Endothelial cell (in vitro differentiated cells): ENCODE results near the gene LYPD6. TPM values are rescaled to one million over a fixed set of nuclear protein-coding genes. Genes with fewer than 3 reads are reported as not detected.

Experiments used
- DNase-seq: peaks from one replicate; pipeline ENCODE4 v3.0.0; 2021; ENCODE audit warnings: low spot score
- H3K27ac Mint-ChIP-seq: one replicate; pipeline ENCODE4 v1.8.0; 2021; ENCODE audit warnings: mixed read lengths, inconsistent platforms; ENCODE audit not compliant: unreplicated experiment
- H3K27me3 Mint-ChIP-seq: one replicate; pipeline ENCODE4 v1.8.0; 2021; ENCODE audit warnings: mild to moderate bottlenecking, moderate library complexity, mixed read lengths, inconsistent platforms; ENCODE audit not compliant: unreplicated experiment
- H3K36me3 Mint-ChIP-seq: one replicate; pipeline ENCODE4 v1.8.0; 2021; ENCODE audit warnings: mild to moderate bottlenecking, low read depth, mixed read lengths, inconsistent platforms; ENCODE audit not compliant: unreplicated experiment
- H3K4me1 Mint-ChIP-seq: one replicate; pipeline ENCODE4 v1.8.0; 2021; ENCODE audit warnings: mild to moderate bottlenecking, mixed read lengths, inconsistent platforms; ENCODE audit not compliant: unreplicated experiment
- H3K4me3 Mint-ChIP-seq: one replicate; pipeline ENCODE4 v1.8.0; 2021; ENCODE audit warnings: mild to moderate bottlenecking, mixed read lengths, inconsistent platforms; ENCODE audit not compliant: unreplicated experiment
- H3K9me3 Mint-ChIP-seq: one replicate; pipeline ENCODE4 v1.8.0; 2021; ENCODE audit warnings: mixed read lengths, inconsistent platforms; ENCODE audit not compliant: unreplicated experiment
- total RNA-seq: library from RNA; stranded (reverse); fragmentation: NEBNext Ultra II Directional; extraction: Animal tissue kit (Norgen Biotek cat#: 25700); gene quantifications from one replicate; pipeline ENCODE4 v1.2.1, GENCODE V29; 2021; ENCODE audit not compliant: unreplicated experiment
- TF ChIP-seq, protein P1 (sequence below): fragments of 200-600 bp; sonication (generic); IDR thresholded peaks from one replicate; pipeline ENCODE4 v1.5.0; 2021; ENCODE audit warnings: antibody characterized with exemption; ENCODE audit not compliant: unreplicated experiment

LYPD6 gene
- total RNA-seq, 1 donor from 2014 or later: 3.5 TPM

DNA sequence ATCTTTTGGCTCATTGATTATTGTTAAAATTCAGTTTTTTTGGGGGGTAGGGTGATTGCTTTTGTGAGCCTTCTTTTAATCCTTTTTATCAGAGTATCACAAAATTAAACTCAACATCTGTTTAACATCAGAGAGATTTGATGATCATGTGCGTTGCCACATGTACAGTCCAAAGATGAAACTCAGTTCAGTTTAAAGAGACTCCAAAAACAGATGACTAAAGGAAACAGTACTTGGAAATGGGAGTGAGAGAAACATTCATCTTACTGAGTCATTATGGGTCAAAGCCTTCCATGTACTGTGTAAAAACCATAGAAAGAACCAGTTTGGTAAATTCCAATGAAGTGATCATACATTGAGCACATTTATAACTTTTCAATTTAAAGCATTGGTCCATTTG is 53.0 kb downstream of the LYPD6 start:
- DNase-seq: no peak
- Mint-ChIP-seq H3K27ac (no peak overlapping the region), H3K9me3 (no peaks in the 10 kb centered on the region), H3K27me3 (no peaks in the 10 kb centered on the region), H3K4me3 (no peak overlapping the region), H3K4me1 (peaks cover 4% of the 10 kb centered on the region), H3K36me3 (no peaks in the 10 kb centered on the region)
- TF ChIP-seq, protein P1, sequence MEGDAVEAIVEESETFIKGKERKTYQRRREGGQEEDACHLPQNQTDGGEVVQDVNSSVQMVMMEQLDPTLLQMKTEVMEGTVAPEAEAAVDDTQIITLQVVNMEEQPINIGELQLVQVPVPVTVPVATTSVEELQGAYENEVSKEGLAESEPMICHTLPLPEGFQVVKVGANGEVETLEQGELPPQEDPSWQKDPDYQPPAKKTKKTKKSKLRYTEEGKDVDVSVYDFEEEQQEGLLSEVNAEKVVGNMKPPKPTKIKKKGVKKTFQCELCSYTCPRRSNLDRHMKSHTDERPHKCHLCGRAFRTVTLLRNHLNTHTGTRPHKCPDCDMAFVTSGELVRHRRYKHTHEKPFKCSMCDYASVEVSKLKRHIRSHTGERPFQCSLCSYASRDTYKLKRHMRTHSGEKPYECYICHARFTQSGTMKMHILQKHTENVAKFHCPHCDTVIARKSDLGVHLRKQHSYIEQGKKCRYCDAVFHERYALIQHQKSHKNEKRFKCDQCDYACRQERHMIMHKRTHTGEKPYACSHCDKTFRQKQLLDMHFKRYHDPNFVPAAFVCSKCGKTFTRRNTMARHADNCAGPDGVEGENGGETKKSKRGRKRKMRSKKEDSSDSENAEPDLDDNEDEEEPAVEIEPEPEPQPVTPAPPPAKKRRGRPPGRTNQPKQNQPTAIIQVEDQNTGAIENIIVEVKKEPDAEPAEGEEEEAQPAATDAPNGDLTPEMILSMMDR: no peak

DNA sequence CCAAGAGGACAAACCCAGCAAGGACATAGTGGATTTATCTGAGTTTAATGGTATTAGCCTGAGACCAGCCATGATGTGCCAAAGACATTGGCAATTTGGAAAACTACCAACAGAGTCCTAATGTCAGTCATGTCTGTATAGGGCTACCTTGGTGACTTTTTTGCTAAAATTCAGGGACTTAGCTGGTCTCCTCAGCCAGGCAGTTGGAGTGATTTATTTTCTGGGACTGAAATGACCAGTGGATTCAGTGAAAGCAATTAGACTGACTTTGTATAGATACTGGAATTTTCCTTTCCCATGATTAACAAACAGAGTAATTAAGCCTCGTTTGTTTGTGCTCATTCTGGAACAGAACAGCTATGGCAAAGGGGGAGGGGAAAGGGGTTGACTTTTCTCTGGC is 55.0 kb downstream of the LYPD6 start:
- Mint-ChIP-seq H3K27ac (no peak overlapping the region), H3K9me3 (no peaks in the 10 kb centered on the region), H3K36me3 (no peaks in the 10 kb centered on the region), H3K4me1 (peaks cover 4% of the 10 kb centered on the region), H3K4me3 (no peak overlapping the region), H3K27me3 (no peaks in the 10 kb centered on the region)
- TF ChIP-seq, protein P1: no peak
- no peak for DNase-seq

- Mint-ChIP-seq H3K9me3 (no peaks in the 10 kb centered on the region), H3K4me1 (peaks cover 4% of the 10 kb centered on the region), H3K27me3 (peaks cover 2% of the 10 kb centered on the region), H3K36me3 (no peaks in the 10 kb centered on the region), H3K4me3 (no peak overlapping the region), H3K27ac (no peak overlapping the region)
- TF ChIP-seq, protein P1: no peak
- no peak for DNase-seq
Measured at GRCh38 chr2:149387411-149387810, 57.0 kb downstream of the LYPD6 start.

GRCh38 chr2:149388120-149388816 is 57.9 kb downstream of the LYPD6 start:
- DNase-seq: no peak
- Mint-ChIP-seq H3K4me1 (peaks cover 4% of the 10 kb centered on the region), H3K27ac (no peak overlapping the region), H3K9me3 (no peaks in the 10 kb centered on the region), H3K27me3 (peaks cover 2% of the 10 kb centered on the region), H3K36me3 (no peaks in the 10 kb centered on the region), H3K4me3 (no peak overlapping the region)
- TF ChIP-seq, protein P1: no peak

DNA sequence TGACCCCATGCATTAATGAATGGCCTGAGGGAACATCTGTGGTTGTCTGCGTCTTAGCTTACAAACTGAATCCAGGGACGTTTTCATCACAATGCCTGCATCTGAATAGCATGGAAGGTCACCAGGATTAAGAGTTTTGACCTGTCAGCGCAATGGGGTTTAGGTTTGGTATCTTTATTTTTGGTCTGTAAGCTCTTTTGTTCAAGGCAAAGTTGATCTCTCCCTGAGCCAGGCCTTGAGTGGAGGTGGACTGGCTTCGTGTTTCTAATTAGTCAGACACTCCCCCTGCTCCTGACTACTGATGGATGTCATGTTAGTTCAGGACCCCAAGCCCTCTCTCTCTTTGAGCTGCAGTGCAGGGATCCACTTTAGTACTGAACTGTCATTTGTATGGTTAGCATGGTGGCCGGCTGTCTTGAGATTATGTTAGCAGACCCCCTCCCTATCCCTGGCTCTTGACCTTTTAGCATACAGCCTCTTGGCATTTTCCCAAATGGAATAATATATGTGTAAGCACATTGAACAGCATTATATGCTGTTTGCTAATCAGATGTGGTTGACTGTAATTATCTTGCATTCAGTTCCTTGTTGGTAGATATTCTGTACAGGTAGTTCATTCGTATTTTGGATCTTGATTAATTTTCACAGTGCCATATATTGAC is 59.2 kb downstream of the LYPD6 start:
- H3K36me3 Mint-ChIP-seq: no peaks in the 10 kb centered on the region
- no peak overlapping the region for H3K4me3 Mint-ChIP-seq
- H3K27ac Mint-ChIP-seq: no peak overlapping the region
- H3K27me3 Mint-ChIP-seq: peaks cover 2% of the 10 kb centered on the region
- TF ChIP-seq, protein P1: no peak
- no peak for DNase-seq
- H3K9me3 Mint-ChIP-seq: no peaks in the 10 kb centered on the region
- peaks cover 4% of the 10 kb centered on the region for H3K4me1 Mint-ChIP-seq
